ENCODE data around the gene RHOXF2. TPM values are rescaled to one million over a fixed set of nuclear protein-coding genes. Genes with fewer than 3 reads are reported as not detected.
A peak's percentile ranks its signal among the peaks of the same experiment; 100 is the strongest.
"Not testable (repeated sequence)": the region's sequence is repeated elsewhere in the genome, so short reads cannot be mapped to it uniquely, and the experiment has no call there.

Gene RHOXF2, protein sequence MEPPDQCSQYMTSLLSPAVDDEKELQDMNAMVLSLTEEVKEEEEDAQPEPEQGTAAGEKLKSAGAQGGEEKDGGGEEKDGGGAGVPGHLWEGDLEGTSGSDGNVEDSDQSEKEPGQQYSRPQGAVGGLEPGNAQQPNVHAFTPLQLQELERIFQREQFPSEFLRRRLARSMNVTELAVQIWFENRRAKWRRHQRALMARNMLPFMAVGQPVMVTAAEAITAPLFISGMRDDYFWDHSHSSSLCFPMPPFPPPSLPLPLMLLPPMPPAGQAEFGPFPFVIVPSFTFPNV
- total RNA-seq: not detected

DNA sequence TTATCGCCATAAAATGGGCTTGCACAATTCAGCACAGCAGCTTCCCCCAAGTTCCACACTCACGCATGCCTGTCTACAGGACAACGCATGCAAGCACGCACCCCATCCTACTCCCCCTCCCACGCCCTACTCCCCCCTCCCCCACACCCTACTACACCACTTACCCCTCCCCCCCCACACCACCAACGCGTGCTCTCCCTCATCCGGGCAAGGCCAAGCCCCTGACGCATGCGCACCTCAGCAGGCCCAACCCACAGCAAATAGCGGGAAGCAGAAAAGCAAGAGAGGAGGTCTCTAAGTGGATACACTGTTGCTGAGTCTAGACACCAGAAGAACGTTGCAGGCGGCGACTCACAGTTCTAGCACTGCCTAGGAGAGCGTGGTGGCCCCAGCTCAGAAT lies at the start of gene RHOXF2:
TSS of gene RHOXF2 (plus strand) at position 301 of the 400 bp plus-strand sequence. CDS start 138 bp downstream, outside the sequence.
- H3K27me3 ChIP-seq; H3K4me3 ChIP-seq; H3K4me1 ChIP-seq; DNase-seq (ENCODE audit: low spot score); H3K27ac ChIP-seq; H3K9me3 ChIP-seq; H3K36me3 ChIP-seq: not testable (repeated sequence)

DNA sequence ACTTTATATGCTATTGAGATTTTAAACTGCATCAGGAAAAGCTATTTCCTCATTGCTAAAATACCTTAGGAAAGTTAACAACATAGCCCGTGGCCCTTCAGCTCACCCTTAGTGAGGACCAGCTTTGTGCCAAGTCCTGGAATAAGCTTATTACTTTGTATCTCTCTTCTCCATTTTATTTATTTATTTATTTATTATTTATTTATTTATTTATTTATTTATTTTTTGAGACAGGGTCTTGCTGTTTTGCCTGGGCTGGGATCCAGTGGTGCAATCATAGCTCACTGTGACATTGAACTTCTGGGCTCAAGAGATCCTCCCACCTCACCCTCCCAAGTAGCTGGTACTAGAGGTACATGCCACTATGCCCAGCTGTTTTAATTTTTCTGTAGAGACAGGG lies 49.0 kb upstream of the RHOXF2 start:
- no peak for DNase-seq (ENCODE audit: low spot score)
- Histone ChIP-seq H3K27ac (no peak overlapping the region), H3K9me3 (no peaks in the 10 kb centered on the region), H3K36me3 (no peaks in the 10 kb centered on the region), H3K4me3 (no peak overlapping the region), H3K27me3 (no peaks in the 10 kb centered on the region), H3K4me1 (no peaks in the 10 kb centered on the region)
- TF ChIP-seq, protein P1, sequence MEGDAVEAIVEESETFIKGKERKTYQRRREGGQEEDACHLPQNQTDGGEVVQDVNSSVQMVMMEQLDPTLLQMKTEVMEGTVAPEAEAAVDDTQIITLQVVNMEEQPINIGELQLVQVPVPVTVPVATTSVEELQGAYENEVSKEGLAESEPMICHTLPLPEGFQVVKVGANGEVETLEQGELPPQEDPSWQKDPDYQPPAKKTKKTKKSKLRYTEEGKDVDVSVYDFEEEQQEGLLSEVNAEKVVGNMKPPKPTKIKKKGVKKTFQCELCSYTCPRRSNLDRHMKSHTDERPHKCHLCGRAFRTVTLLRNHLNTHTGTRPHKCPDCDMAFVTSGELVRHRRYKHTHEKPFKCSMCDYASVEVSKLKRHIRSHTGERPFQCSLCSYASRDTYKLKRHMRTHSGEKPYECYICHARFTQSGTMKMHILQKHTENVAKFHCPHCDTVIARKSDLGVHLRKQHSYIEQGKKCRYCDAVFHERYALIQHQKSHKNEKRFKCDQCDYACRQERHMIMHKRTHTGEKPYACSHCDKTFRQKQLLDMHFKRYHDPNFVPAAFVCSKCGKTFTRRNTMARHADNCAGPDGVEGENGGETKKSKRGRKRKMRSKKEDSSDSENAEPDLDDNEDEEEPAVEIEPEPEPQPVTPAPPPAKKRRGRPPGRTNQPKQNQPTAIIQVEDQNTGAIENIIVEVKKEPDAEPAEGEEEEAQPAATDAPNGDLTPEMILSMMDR (IDR thresholded peaks at IDR 0.05): no peak

DNA sequence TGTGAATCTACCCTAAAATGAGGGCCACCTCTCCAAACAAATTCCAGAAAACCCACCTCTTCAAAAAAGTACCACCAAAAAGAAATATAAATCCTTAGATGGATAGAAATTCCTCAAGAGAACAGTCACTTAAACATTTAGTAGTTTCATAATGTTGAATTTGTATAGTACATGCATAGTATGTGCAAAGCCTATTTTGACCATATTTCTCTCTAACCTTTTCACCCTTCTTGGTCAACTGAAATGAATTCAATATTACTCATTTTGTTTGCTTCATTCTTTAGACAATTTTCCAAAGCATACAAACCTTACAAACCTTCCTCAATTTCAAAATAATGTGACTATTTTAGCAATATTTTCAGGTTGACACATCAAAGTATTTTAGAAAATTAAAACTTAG lies 46.8 kb upstream of the RHOXF2 start:
- TF ChIP-seq, protein P1 (IDR thresholded peaks at IDR 0.05): no peak
- no peaks in the 10 kb centered on the region for H3K9me3 ChIP-seq
- H3K27me3 ChIP-seq: no peaks in the 10 kb centered on the region
- H3K4me1 ChIP-seq: no peaks in the 10 kb centered on the region
- H3K4me3 ChIP-seq: no peak overlapping the region
- no peak for DNase-seq (ENCODE audit: low spot score)
- H3K27ac ChIP-seq: no peak overlapping the region
- no peaks in the 10 kb centered on the region for H3K36me3 ChIP-seq

DNA sequence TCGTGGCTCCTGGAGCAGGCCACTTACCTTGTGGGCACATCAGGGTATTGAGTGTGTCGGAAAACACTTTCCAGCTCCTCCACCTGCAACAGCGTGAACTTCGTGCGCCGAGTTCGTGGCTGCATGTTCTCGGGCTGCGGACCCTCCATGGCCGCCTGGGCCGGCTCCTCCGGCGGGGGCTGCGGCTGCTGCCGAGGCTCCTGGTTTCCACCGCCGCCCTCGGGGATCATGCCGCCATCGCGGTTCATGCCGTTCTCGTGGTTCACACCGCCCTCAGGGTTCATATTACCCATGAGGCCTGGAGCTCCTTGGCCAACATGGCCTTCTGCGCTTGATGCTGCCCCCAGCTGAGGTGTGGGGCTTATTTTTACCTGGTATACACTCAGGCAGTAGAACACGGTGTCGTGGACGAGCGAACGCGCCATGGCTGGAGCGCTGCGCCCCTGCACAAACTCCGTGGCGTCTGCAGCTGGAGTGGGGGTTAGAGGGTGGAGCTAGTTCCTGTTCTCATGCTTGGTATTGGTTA lies 42.9 kb upstream of the RHOXF2 start, which contains the start of gene RHOXF1:
TSS of gene RHOXF1 (minus strand) at position 476 of the 526 bp plus-strand sequence. CDS start at position 425, 51 bp downstream.
- no peaks in the 10 kb centered on the region for H3K27me3 ChIP-seq
- no peaks in the 10 kb centered on the region for H3K36me3 ChIP-seq
- H3K9me3 ChIP-seq: no peaks in the 10 kb centered on the region
- H3K4me1 ChIP-seq: no peaks in the 10 kb centered on the region
- H3K4me3 ChIP-seq: no peak within 1 kb of the TSS
- H3K27ac ChIP-seq: no peak within 1 kb of the TSS
- TF ChIP-seq, protein P1 (IDR thresholded peaks at IDR 0.05): no peak
- DNase-seq (ENCODE audit: low spot score): no peak

DNA sequence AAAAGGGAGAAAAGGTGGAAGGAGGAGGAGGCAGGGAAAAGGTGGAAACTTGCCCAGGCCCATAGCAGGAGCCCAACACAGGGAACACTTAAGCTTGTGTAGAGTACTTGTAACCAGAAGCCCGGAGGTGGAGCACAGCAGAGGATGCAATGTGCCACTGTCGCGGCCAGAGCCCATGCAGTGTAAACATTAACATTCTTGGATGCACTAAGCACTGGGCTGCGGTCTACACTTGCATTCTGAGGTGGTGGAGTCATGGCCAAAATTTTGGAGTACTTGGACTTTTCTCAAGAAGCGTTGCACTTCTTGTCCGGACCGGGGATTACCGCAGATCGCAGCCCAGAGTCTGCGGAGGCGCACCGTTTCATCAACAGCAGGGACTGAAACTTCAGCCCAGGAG lies 38.2 kb upstream of the RHOXF2 start:
- TF ChIP-seq, protein P1 (IDR thresholded peaks at IDR 0.05): no peak
- H3K36me3 ChIP-seq: no peaks in the 10 kb centered on the region
- H3K9me3 ChIP-seq: no peaks in the 10 kb centered on the region
- no peak overlapping the region for H3K27ac ChIP-seq
- no peak for DNase-seq (ENCODE audit: low spot score)
- no peak overlapping the region for H3K4me3 ChIP-seq
- H3K27me3 ChIP-seq: no peaks in the 10 kb centered on the region
- H3K4me1 ChIP-seq: no peaks in the 10 kb centered on the region

DNA sequence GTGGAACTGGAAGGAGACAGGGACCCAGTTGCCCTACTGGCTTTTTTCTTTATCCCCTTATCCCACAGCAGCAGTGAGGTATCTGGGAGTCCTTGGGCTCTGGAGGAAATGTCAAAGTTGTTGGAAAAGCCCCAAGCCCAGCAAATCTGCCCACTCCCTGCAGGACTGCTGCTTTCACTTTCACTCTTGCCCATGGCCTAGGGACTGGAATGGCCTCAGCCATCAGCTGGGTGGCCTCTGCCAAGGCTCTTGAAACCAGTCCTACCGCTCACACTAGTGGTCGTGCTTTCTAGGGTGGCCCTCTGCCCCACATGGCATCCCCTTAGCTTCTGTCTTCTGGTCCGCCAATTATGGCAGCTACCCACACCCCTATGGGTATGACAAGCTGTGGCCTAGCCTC lies 33.0 kb upstream of the RHOXF2 start:
- H3K4me1 ChIP-seq: no peaks in the 10 kb centered on the region
- H3K9me3 ChIP-seq: no peaks in the 10 kb centered on the region
- no peak for DNase-seq (ENCODE audit: low spot score)
- no peaks in the 10 kb centered on the region for H3K36me3 ChIP-seq
- H3K27ac ChIP-seq: no peak overlapping the region
- no peaks in the 10 kb centered on the region for H3K27me3 ChIP-seq
- TF ChIP-seq, protein P1 (IDR thresholded peaks at IDR 0.05): no peak
- peak overlapping the region in 1 of 2 donors; percentile 17 for H3K4me3 ChIP-seq

DNA sequence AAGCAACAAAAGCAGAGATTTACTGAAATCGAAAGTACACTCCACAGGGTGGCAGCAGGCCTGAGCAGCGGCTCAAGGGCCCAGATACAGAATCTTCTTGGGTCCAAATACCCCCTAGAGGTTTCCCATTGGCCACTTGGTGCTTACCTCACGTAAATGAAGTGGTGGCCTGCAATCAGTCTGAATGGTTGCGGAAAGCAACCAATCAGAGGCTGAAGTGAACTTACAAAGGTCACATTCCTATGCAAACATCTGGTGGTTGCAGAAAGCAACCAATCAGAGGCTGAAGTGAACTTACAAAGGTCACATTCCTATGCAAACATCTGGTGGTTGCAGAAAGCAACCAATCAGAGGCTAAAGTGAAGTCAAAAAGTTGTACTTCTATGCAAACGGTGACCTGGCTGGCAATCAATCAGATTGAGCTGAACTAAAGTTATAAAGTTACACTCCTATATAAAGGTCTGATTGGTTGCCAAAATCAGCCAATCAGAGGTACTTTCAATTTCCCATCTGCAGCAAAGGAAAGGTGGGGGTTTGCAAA lies 30.0 kb upstream of the RHOXF2 start:
- H3K4me3 ChIP-seq; H3K27ac ChIP-seq; H3K4me1 ChIP-seq; H3K9me3 ChIP-seq; H3K27me3 ChIP-seq; H3K36me3 ChIP-seq; DNase-seq (ENCODE audit: low spot score): not testable (repeated sequence)

All from right atrium auricular region (tissue), 2 donors.